ENCODE measurements around the gene RBMS3.
A peak's percentile ranks its signal among the peaks of the same experiment; 100 is the strongest.

Gene RBMS3

DNA sequence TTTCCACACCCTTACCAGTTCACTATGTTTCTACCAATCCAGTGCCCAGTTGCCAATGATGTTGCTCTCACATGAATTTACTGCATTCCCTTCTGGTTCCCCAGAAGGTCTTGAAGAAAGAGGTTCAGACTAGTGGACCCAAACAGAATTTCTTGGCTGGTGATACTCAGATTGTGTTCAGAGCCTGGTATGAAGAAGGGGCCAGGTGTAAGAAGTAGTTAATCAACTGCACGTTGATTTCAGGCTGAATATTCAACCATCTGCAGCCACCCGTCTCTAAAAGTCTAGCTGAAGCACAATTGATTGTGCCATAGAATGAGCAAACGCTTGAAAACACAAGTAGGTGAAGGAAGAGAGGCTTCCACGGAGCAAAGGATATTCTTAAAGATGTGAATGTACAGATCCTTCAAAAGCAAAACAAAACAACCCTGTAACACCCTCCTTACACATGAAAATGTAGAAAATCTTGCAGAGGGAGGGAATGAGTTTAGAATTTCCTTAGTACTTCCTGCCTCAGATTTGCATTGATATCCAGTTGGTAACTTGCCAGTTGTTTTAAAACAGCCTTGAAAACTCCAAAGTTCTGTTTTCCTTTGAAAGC is 4.7 kb downstream of the RBMS3 start:
- peak overlapping the region in 1 of 2 donors; percentile 63 for H3K4me3 Mint-ChIP-seq
- H3K4me1 Mint-ChIP-seq: peaks cover 34% of the 10 kb centered on the region
- ATAC-seq (no peak), DNase-seq (no peak)
- H3K27me3 Mint-ChIP-seq: peaks cover 8% of the 10 kb centered on the region
- no peaks in the 10 kb centered on the region for H3K9me3 Mint-ChIP-seq
- peak overlapping the region in 1 of 2 donors; percentile 67 for H3K27ac Mint-ChIP-seq

DNA sequence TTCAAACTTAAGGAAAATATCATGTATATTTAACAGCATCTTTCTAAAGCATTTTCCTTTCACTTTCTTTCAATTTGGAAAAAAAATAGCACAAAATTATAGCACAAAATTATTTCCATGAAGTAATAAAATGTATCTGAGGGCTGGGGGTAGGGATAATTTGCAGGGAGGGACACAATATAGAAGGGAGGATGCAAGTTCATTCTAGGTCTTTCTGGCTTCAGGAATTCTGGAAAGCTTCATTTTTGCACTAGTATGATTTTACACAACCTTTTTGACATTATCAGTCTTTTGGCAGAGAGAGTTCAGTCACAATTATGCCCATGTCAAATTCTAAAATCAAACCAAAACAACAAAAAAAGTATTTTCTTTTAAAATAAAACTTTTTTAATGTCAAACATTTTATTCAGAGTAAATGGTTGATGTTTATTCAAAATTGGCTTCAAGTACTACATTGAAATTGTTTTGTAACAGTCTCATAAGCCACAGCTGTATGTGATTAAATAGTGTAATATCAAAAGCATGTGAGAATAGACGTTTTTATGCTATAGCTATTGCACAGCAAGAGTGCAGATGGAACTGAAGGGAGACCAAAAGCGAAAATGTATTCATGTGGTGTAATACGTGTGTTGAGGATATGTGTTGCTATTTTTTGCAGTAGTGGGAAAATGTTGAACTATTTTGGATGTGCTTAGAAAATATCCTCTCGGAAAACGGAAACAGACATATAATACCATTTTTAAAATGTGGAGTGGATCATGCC is 5.8 kb downstream of the RBMS3 start:
- DNase-seq (no peak), ATAC-seq (no peak)
- Mint-ChIP-seq H3K9me3 (no peaks in the 10 kb centered on the region), H3K4me1 (peaks cover 23% of the 10 kb centered on the region), H3K4me3 (no peak overlapping the region), H3K27me3 (peaks cover 8% of the 10 kb centered on the region), H3K27ac (no peak overlapping the region)

DNA sequence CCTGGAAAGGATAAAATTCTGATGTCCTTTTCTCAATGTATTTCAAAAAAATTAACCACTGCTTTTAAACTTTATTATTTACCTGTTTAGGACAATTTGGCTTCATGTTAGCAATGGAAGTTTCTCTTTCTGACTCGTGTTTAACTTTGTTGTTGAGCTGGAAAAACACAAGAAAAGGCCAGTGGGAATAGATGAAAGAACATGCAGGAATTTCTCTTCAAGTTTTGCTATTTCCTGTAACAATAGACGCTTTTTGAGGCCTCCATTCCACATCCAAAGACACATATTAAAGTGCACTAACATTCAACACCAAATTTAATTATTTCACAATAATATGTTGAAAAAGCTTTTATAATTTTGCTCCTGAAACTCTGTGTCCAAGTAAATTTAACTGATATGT is 9.7 kb downstream of the RBMS3 start:
- Mint-ChIP-seq H3K4me1 (no peaks in the 10 kb centered on the region), H3K27ac (no peak overlapping the region), H3K9me3 (no peaks in the 10 kb centered on the region), H3K27me3 (peaks cover 14% of the 10 kb centered on the region), H3K4me3 (no peak overlapping the region)
- DNase-seq (no peak), ATAC-seq (no peak)

DNA sequence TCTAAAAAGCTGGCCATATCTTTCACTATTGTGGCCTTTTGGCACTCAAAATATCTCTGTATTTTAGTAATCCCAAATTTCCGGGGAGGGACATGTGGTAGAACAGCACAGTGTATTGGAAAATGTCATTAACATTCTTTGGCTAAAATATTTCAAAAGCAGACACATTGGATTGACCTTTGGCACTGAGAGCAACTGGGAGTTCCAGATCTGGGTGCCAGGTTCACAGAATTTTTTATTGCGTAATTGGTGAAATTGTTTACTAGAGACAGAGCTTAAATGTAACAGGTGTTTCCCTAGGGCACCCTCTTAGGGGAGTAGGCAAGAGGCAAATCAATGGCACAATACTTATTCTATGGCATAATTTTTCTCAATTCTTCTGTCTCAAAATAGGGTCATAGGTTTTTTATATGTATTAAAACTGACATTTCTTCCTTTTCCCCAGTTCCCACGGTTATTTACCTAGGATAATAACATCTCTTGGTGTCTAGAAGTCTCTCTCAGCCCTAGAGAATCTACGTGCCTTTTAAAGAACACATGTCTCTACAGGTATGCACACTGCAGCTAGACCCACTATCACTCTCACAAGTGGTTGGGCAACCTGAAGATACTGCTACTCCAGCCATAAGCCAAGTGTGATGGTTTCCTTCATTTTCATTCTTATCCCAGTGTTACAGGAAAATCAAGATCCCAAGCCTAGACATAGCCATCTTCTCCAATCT is 10.6 kb downstream of the RBMS3 start:
- H3K27ac Mint-ChIP-seq: no peak overlapping the region
- no peak for DNase-seq
- no peaks in the 10 kb centered on the region for H3K4me1 Mint-ChIP-seq
- H3K27me3 Mint-ChIP-seq: peaks cover 11% of the 10 kb centered on the region
- H3K9me3 Mint-ChIP-seq: no peaks in the 10 kb centered on the region
- no peak for ATAC-seq
- no peak overlapping the region for H3K4me3 Mint-ChIP-seq

DNA sequence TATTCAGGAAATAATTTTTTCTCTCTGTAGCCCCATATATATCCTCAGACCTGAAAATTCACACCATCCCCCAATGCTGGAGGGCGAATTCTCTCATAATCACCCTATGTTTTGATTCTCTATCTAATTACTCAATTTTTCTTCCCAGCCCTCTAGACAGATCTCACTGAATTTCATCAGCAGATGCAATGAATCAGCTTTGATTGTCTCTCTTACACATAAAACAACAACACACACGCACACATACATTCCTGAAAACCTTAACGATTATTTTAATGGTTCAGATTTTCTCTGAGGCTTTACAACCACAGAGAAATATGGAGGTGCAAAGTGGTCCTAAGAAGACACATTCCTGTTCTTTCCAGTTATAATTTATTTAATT is 11.1 kb downstream of the RBMS3 start:
- Mint-ChIP-seq H3K4me1 (no peaks in the 10 kb centered on the region), H3K4me3 (no peak overlapping the region), H3K9me3 (no peaks in the 10 kb centered on the region), H3K27me3 (peaks cover 7% of the 10 kb centered on the region), H3K27ac (no peak overlapping the region)
- DNase-seq (no peak), ATAC-seq (no peak)

DNA sequence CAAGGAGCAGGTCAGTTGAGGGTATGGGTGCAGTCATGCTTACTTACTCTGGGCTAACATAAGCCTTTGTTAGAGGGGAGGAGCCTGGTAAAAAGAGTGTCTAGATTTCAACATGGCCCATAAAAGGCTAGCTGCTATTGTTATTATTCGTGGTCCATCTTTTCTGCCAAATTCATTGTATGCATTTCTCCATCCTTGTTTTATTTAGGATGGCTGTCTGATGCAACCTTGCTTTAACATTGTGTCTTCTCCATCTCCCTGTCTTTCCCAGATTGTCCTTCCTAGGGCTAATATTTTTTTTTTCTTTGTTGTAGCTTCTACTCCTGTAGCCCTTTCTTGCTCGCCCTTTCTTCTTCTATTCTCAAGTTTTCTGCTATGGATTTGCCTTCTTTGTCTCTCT is 12.6 kb downstream of the RBMS3 start:
- Mint-ChIP-seq H3K9me3 (no peaks in the 10 kb centered on the region), H3K27ac (no peak overlapping the region), H3K4me1 (no peaks in the 10 kb centered on the region), H3K4me3 (no peak overlapping the region), H3K27me3 (peaks cover 7% of the 10 kb centered on the region)
- ATAC-seq: no peak
- no peak for DNase-seq

DNA sequence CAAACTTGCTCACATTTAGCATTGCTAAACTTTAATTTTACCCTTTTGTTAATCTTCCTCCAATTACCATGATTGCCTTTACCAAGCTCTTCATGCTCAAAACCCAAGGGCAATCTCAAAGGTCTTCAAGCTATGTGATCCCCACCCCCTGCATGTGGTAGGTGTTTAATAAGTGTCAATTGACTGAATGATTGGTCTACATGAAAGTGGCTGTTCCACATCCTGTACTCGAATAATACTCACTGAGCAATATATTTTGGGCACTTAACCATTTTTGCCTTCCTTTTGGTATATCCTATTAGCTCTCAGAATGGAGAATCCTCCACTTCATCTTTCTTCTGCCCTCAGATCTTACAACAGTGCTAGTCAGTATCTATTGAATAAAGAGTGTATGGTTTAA is 17.1 kb downstream of the RBMS3 start:
- DNase-seq (no peak), ATAC-seq (no peak)
- H3K27me3 Mint-ChIP-seq: no peaks in the 10 kb centered on the region
- H3K4me1 Mint-ChIP-seq: peaks cover 6% of the 10 kb centered on the region
- H3K27ac Mint-ChIP-seq: no peak overlapping the region
- no peak overlapping the region for H3K4me3 Mint-ChIP-seq
- H3K9me3 Mint-ChIP-seq: no peaks in the 10 kb centered on the region

DNA sequence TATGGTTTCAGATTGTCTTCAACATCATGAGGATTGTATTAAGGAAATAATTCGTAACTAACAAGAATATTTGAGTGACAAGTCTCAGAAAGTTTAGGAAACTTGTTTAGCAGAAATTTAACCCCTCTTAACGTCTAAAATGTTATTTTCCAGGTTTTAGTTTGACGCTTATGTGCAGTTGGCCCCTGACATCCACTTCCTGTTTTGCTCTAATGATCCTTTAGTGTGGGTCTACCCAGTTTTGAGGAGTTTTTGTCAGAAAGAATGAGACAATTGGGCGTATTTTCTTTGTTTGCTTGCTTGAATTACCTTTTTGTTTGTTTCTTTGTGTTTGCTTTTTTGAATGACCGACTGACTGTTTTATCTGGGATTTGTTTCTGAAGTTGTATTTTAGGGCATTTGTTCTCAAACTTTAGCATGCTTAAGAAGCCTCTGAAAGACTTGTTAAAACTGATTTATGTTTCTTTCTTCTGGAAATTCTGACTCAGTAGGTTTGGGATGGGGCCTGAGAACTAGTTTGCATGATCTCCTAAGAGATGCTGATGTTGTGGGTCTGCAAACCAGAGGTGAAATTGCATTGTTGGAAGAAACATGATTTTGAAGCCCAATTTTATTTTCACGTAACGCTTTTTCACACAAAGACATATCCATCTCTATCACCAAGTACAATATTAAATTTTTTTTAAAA is 20.6 kb downstream of the RBMS3 start:
- no peaks in the 10 kb centered on the region for H3K27me3 Mint-ChIP-seq
- peaks cover 5 to 10% of the 10 kb centered on the region in 2 donors for H3K9me3 Mint-ChIP-seq
- H3K4me1 Mint-ChIP-seq: peaks cover 6% of the 10 kb centered on the region
- H3K4me3 Mint-ChIP-seq: no peak overlapping the region
- ATAC-seq (no peak), DNase-seq (no peak)
- no peak overlapping the region for H3K27ac Mint-ChIP-seq

DNA sequence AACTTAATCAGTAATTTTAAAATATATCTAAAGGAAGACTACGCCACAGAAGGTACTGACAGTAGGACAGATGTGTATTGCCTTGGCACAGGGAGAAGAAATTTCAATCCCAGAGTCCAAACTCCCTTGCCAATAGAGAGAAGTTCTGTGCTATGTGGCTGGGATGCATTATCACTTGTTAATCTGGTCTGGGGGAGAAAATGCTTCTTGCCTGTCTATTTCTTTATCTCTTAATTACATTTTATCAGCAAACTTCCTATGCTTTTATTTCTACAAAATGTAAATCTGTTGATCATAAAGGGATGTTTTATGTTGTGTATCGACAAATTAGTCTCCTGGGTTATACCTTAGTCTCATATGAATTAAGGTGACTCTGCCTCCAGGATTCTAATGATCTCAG is 21.7 kb downstream of the RBMS3 start:
- no peaks in the 10 kb centered on the region for H3K27me3 Mint-ChIP-seq
- no peak overlapping the region for H3K27ac Mint-ChIP-seq
- peaks cover 5 to 10% of the 10 kb centered on the region in 2 donors for H3K9me3 Mint-ChIP-seq
- H3K4me1 Mint-ChIP-seq: peaks cover 6% of the 10 kb centered on the region
- ATAC-seq: no peak
- no peak for DNase-seq
- H3K4me3 Mint-ChIP-seq: no peak overlapping the region

DNA sequence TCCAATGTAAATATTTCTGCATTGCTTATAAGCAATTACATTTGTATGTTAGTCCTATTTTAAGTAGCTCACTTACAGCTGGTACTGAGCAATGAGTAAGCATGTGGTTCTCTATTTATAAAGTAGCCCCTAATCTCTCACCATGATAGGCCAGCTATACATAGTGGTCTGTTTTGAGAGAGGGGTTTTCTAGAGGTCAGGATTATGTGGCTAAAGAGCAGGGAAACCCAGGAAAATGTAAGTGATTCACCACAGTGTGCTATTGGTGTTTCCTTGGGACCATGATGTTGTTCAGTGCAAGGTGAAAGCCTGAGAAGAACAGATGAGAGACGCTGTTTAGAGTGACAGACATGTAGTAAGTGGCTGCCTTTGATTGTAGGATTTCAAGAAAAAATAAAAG is 26.4 kb downstream of the RBMS3 start:
- Mint-ChIP-seq H3K9me3 (peaks cover 5 to 10% of the 10 kb centered on the region in 2 donors), H3K27me3 (no peaks in the 10 kb centered on the region), H3K4me1 (no peaks in the 10 kb centered on the region), H3K4me3 (no peak overlapping the region), H3K27ac (no peak overlapping the region)
- DNase-seq (no peak), ATAC-seq (no peak)

DNA sequence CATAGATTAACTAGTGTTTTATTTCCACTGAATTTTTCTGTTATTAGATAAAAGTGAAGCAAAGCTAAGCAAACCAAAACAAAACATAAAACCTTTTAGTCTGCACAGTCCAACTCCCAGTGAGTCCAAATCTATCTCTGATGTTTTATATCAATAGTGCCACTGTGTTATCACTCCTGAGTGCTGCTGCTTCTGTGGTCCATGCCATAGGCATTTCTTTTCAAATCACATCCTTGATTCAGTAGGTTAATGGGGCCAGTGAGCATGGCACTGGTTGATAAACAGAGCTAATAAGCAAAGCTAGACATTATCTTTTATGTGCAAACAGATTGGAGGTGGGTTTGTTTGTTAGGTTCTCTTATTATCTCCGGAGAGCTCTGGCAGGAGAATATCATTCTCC is 30.0 kb downstream of the RBMS3 start:
- Mint-ChIP-seq H3K4me1 (no peaks in the 10 kb centered on the region), H3K9me3 (no peaks in the 10 kb centered on the region), H3K27ac (no peak overlapping the region), H3K4me3 (no peak overlapping the region), H3K27me3 (no peaks in the 10 kb centered on the region)
- DNase-seq: no peak
- ATAC-seq: no peak

DNA sequence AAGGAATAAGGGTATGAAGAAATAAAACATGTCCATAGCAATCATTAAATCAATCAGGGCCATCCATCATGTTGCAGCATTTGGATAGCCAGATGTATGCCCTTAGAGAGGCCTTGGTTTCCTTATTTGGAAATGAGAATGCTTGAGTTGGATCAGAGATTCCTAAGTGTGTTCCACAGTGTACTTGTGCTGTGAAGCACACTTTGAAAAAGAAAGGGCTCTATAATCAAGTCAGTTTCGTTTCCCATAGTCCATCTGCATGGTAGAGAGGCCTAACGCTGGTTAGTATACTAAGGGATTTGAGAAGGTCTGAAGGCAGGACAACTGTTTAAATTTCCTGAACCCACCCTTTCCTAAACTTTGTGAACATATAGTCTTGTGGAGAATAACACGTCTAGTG is 30.9 kb downstream of the RBMS3 start:
- H3K9me3 Mint-ChIP-seq: no peaks in the 10 kb centered on the region
- ATAC-seq: no peak
- no peak overlapping the region for H3K27ac Mint-ChIP-seq
- no peak overlapping the region for H3K4me3 Mint-ChIP-seq
- no peak for DNase-seq
- H3K4me1 Mint-ChIP-seq: no peaks in the 10 kb centered on the region
- no peaks in the 10 kb centered on the region for H3K27me3 Mint-ChIP-seq

DNA sequence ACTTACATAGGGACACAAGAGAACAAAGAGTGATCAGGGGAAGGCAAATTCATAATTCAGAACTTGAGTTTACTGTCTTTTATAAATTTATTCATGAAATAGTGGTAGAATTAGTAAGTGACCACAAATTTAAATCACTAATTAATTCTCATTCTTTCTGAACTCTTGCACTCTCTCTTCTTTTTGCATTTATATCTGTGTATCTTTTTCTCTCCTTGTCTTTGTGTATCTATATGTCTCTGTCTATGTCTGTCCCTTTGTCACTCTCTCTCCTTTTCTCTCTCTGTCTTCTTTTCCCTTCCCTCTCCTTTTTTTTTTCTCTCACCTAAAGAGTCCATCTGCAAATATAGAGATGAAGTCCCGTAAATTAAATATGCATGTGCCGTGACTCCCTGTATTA is 31.5 kb downstream of the RBMS3 start:
- Mint-ChIP-seq H3K4me1 (no peaks in the 10 kb centered on the region), H3K9me3 (no peaks in the 10 kb centered on the region), H3K27ac (no peak overlapping the region), H3K4me3 (no peak overlapping the region), H3K27me3 (no peaks in the 10 kb centered on the region)
- DNase-seq: no peak
- ATAC-seq: no peak

DNA sequence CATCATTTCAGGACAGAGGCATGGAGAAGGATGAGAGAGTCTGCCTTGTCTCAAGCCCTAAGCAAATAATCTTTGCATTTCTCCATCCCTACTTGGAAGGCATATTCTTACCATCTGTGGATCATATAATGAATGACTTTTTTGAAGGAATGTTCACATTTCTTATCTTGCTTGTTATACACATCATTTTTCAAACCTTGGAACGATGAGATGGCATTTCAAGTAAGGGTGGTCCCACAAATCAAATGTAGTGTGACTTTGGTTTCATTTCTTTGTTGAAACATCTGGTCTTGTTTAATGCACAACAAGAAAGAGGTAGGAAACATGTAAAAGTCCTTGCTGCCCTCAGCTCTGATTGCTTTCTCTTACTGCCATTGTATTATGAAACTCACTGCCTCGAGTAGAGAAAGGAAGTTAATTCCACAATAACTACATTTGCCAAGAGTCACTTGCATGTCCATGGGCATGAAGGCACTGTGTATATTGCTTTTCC is 32.1 kb downstream of the RBMS3 start:
- no peaks in the 10 kb centered on the region for H3K9me3 Mint-ChIP-seq
- DNase-seq (no peak), ATAC-seq (no peak)
- no peak overlapping the region for H3K27ac Mint-ChIP-seq
- H3K4me3 Mint-ChIP-seq: no peak overlapping the region
- no peaks in the 10 kb centered on the region for H3K27me3 Mint-ChIP-seq
- H3K4me1 Mint-ChIP-seq: no peaks in the 10 kb centered on the region

DNA sequence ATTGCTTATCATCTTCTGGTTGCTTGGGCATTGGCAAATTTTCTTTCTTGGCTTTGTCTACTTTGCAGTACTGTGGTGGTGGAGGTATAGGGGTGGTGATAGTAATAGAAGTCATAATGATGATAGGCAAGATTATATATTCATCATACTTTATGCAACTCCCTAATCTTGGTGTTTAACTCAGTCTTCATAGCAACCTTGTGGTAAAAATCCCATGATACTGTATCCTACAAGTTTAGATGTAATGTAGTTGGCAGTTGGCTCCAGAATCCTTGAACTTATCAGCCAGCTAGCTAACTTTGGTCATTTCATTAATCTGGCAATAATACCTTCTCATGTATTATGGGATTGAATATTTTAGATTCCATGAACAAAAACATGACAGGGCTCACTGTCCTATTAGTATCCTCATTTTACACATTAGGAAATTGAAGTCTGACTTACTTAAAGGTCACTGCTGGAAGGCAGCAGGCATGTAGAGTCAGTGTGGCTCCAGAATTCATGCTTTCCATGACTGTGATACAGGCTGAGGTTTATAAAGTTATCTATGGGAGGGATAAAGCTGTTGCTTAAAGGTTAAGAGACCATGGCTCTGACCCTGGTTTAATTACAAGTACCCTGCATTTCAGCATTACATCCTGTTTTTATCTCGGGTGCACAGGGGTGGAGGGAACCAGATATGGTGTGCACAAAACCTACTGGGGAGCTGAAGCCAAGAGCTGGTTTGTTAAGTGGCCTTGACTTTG is 33.3 kb downstream of the RBMS3 start:
- H3K4me3 Mint-ChIP-seq: no peak overlapping the region
- DNase-seq (no peak), ATAC-seq (no peak)
- no peak overlapping the region for H3K27ac Mint-ChIP-seq
- H3K4me1 Mint-ChIP-seq: no peaks in the 10 kb centered on the region
- H3K9me3 Mint-ChIP-seq: no peaks in the 10 kb centered on the region
- no peaks in the 10 kb centered on the region for H3K27me3 Mint-ChIP-seq
